ENCODE results near the gene GTF3A. TPM values are rescaled to one million over a fixed set of nuclear protein-coding genes. Genes with fewer than 3 reads are reported as not detected.

The GTF3A gene
- total RNA-seq, 1 experiment from 2014 or later = 95.0 TPM

DNA sequence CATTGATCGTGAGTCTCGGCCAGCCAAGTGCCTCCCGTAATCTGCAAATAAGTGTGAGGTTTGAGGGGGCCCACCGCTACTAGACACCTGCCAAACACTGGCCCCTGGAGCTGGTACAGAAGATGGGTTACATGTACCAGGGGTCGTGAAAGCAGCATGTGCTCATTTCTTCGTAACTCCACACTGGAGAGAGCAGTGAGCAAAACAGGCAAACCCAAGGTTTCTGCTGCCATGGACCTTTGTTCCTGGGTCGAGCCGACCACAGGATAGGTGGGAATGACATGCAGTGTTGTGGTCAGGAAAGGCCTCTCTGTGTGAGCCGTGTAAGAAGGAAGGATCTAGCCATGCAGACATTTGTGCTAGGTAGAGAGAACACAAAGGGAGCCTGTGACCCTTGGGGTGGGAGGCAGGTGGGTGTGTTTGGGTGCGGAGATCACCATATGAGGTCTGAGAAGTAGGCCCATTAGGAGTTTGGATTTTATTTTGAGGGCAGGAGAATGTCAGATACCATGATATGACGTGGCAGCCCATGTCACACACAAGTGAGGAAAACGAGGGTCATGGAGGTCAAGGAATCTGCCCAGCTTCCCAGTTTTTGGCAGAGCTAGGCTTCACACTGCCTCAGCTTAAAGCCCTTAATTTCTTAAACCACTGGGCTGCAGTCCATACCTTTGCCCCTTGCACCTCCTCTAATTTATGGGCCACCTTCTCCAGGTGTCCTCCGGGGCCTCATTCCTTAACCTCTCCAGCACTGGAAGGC is 919 bp downstream of the GTF3A start:
- no TSS peak for BruUV-seq (replicated peaks)

DNA sequence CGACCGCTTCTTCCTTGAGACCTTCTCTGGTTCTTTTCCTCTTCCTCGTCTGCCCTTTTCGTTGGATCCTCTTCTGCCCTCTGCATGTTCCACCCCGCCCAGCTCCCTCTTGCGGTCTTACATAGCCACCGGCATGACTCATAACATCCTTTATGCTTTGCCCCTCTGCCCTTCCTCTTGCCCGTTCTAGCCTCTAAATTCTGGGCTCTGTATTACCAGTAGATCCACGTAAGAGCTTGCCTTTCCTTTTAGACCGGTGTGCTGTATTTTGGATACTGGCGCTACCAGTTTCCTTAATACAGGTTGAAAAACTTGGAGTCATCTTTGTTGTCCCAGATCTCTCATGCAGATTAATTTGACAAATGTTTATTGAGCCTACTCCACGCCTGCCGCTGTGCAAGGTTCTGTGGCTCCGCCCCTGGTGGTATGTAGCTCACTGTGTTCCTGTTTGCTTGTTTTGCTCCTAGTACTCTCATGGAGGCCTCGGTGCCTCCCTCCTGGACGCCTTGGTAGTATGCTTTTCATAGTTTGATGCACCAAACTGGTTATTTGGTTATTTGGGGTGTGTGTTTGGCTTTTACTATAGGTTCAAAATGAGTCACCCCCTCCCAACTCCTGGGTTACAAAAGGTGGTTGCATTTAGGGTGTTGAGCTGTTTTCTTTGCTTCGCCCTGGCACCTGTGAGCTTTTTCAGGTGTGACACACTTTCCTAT is 1.7 kb downstream of the GTF3A start:
- CTCF ChIA-PET = interaction anchor here (1.1 to 1.8 kb wide), 3 partner anchors 24 to 401 kb away, joined by 4 to 5 read pairs (median 5); partner anchors contain the start of gene MTIF3

More for the DNA sequence above, 919 bp downstream of the GTF3A start:
- CTCF ChIA-PET = interaction anchor here (0.6 to 1.8 kb wide), 4 partner anchors 25 to 586 kb away, joined by 3 to 5 read pairs (median 4); partner anchors contain the start of gene MTIF3
- Mint-ChIP-seq H3K9me3 (ENCODE audit: low read depth, unreplicated experiment) (no peaks in the 10 kb centered on the region), H3K4me3 (ENCODE audit: low read depth, unreplicated experiment) (peak overlapping the region; percentile 82), H3K4me1 (ENCODE audit: low read depth, unreplicated experiment) (peaks cover 31% of the 10 kb centered on the region), H3K27ac (ENCODE audit: unreplicated experiment) (peak overlapping the region; percentile 84), H3K36me3 (ENCODE audit: insufficient read depth, unreplicated experiment) (peaks cover 26% of the 10 kb centered on the region), H3K27me3 (ENCODE audit: unreplicated experiment) (no peaks in the 10 kb centered on the region)
- intact Hi-C loops (cut with micrococcal nuclease; ENCODE audit: unreplicated experiment) = no loop called here
- no peak for DNase-seq
- TF ChIP-seq, protein P1, sequence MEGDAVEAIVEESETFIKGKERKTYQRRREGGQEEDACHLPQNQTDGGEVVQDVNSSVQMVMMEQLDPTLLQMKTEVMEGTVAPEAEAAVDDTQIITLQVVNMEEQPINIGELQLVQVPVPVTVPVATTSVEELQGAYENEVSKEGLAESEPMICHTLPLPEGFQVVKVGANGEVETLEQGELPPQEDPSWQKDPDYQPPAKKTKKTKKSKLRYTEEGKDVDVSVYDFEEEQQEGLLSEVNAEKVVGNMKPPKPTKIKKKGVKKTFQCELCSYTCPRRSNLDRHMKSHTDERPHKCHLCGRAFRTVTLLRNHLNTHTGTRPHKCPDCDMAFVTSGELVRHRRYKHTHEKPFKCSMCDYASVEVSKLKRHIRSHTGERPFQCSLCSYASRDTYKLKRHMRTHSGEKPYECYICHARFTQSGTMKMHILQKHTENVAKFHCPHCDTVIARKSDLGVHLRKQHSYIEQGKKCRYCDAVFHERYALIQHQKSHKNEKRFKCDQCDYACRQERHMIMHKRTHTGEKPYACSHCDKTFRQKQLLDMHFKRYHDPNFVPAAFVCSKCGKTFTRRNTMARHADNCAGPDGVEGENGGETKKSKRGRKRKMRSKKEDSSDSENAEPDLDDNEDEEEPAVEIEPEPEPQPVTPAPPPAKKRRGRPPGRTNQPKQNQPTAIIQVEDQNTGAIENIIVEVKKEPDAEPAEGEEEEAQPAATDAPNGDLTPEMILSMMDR (IDR thresholded peaks at IDR 0.05; ENCODE audit: unreplicated experiment) = no peak

DNA sequence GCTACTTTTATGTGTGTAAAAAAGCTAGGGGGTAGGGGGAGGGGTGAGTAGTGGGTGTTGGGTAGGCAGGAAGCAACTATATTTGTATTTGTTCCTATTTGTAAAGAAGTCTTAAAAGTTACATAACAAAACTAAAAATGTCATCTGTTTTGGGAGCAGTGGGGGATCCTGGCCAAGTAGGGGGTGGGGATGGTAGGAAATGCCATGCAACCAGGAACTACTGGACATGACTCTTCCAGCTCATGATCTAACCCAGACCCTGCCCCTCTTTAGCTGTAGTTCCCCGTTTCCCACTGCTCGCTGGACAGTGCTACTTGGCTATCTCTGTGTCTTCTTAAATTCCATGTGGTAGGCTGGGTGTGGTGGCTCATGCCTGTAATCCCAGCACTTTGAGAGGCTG is 3.2 kb downstream of the GTF3A start:
- Mint-ChIP-seq H3K36me3 (ENCODE audit: insufficient read depth, unreplicated experiment) (peaks cover 35% of the 10 kb centered on the region), H3K9me3 (ENCODE audit: low read depth, unreplicated experiment) (no peaks in the 10 kb centered on the region), H3K4me1 (ENCODE audit: low read depth, unreplicated experiment) (peaks cover 31% of the 10 kb centered on the region), H3K4me3 (ENCODE audit: low read depth, unreplicated experiment) (no peak overlapping the region), H3K27me3 (ENCODE audit: unreplicated experiment) (no peaks in the 10 kb centered on the region), H3K27ac (ENCODE audit: unreplicated experiment) (no peak overlapping the region)
- no peak for DNase-seq
- CTCF ChIA-PET = no interaction called here
- intact Hi-C loops (cut with micrococcal nuclease; ENCODE audit: unreplicated experiment) = loop anchor here (2.0 kb wide), 1 partner anchor 47 kb away; no protein-coding TSS in a partner anchor
- no TSS peak for BruUV-seq (replicated peaks)
- TF ChIP-seq, protein P1 (IDR thresholded peaks at IDR 0.05; ENCODE audit: unreplicated experiment) = no peak

More for the DNA sequence above, 1.7 kb downstream of the GTF3A start:
- DNase-seq = peak; percentile 70
- intact Hi-C loops (cut with micrococcal nuclease; ENCODE audit: unreplicated experiment) = loop anchor here (2.0 kb wide), 1 partner anchor 45 kb away; no protein-coding TSS in a partner anchor
- Mint-ChIP-seq H3K27ac (ENCODE audit: unreplicated experiment) (peak overlapping the region; percentile 84), H3K27me3 (ENCODE audit: unreplicated experiment) (no peaks in the 10 kb centered on the region), H3K9me3 (ENCODE audit: low read depth, unreplicated experiment) (no peaks in the 10 kb centered on the region), H3K4me1 (ENCODE audit: low read depth, unreplicated experiment) (peaks cover 31% of the 10 kb centered on the region), H3K4me3 (ENCODE audit: low read depth, unreplicated experiment) (peak overlapping the region; percentile 82), H3K36me3 (ENCODE audit: insufficient read depth, unreplicated experiment) (peaks cover 26% of the 10 kb centered on the region)
- TSS peak; percentile 21 for BruUV-seq (replicated peaks)
- TF ChIP-seq, protein P1 (IDR thresholded peaks at IDR 0.05; ENCODE audit: unreplicated experiment) = peak; percentile 20

DNA sequence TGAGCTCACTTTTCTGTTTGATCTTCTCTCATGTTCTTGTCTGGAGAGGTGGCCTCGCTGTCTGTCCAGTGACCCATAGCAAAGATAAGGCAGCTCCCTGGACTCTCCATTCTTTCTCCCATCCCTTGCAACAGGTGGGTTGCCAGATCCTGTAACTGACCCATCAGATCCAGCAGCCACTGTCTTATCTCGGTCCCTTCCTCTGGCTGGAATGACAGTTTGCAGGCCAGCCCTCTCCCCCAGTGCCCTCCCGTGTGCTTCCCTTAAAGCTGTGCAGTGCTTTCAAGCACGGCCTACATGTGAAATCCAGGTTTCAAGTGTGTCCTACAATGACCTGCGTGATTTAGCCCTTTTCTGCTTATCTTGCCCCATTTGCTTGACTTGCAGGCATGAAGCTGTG is 3.7 kb downstream of the GTF3A start:
- H3K27me3 Mint-ChIP-seq (ENCODE audit: unreplicated experiment) = no peaks in the 10 kb centered on the region
- H3K4me3 Mint-ChIP-seq (ENCODE audit: low read depth, unreplicated experiment) = peak overlapping the region; percentile 37
- H3K4me1 Mint-ChIP-seq (ENCODE audit: low read depth, unreplicated experiment) = peaks cover 31% of the 10 kb centered on the region
- TF ChIP-seq, protein P1 (IDR thresholded peaks at IDR 0.05; ENCODE audit: unreplicated experiment) = no peak
- no peaks in the 10 kb centered on the region for H3K9me3 Mint-ChIP-seq (ENCODE audit: low read depth, unreplicated experiment)
- no peak overlapping the region for H3K27ac Mint-ChIP-seq (ENCODE audit: unreplicated experiment)
- no peak for DNase-seq
- H3K36me3 Mint-ChIP-seq (ENCODE audit: insufficient read depth, unreplicated experiment) = peaks cover 37% of the 10 kb centered on the region
- CTCF ChIA-PET = no interaction called here
- no TSS peak for BruUV-seq (replicated peaks)
- intact Hi-C loops (cut with micrococcal nuclease; ENCODE audit: unreplicated experiment) = no loop called here

All from Calu3 (cell line).